DMS79 (cell line): ENCODE data around the gene GSTP1.
"Not testable (repeated sequence)": the region's sequence is repeated elsewhere in the genome, so short reads cannot be mapped to it uniquely, and the experiment has no call there.

Experiments used
- DNase-seq: peaks from one replicate; lab custom pipeline; 2025; lab: John Stamatoyannopoulos, UW

The GSTP1 gene

DNA sequence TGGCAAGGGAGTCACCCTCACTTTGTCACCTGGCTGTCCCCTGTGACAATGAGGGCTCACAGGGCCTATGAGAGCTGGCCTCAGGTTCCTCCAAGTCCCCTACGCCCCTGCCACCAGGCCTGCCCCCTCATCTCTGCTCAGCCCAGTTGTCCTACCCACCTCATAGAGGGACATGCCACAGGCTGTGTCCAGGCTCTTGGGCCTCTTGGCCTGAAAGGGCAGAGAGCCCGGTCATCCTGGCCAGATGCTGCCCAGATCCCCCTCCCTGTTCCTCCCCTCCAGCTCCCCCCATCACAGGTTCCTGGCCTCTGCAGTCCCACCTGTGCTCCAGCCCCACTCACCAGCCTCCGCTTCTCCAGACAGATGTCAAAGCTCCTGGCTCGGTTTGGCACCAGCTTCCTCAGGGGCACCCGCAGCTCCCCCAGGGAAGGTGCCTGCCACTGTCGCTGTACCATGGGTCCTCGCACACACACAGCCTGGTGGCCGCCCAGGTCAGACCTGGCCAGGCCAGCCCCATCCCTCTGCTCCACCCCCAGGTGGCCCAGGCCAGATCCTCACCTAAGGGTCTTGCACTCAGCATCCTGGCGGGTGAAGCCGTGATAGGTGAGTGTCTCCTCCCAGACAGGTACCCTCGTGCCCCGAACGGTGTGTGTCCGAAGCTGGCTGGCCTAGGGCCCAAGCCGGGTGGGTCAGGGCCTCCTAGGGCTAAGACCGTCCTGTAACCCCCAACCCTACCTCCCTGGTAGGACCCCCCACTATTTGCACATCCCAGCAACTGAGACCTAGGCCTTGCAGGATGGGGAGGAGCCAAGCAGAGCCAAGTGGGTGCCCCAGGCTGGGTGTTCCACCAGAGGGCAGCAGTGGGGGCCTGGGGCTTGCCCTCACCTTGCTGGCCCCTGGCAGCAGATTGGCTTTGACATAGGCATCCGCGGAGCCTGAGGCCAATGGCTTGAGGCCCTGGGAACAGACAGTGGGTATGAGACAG, 31.4 kb downstream of the GSTP1 start:
- no peak for DNase-seq

DNA sequence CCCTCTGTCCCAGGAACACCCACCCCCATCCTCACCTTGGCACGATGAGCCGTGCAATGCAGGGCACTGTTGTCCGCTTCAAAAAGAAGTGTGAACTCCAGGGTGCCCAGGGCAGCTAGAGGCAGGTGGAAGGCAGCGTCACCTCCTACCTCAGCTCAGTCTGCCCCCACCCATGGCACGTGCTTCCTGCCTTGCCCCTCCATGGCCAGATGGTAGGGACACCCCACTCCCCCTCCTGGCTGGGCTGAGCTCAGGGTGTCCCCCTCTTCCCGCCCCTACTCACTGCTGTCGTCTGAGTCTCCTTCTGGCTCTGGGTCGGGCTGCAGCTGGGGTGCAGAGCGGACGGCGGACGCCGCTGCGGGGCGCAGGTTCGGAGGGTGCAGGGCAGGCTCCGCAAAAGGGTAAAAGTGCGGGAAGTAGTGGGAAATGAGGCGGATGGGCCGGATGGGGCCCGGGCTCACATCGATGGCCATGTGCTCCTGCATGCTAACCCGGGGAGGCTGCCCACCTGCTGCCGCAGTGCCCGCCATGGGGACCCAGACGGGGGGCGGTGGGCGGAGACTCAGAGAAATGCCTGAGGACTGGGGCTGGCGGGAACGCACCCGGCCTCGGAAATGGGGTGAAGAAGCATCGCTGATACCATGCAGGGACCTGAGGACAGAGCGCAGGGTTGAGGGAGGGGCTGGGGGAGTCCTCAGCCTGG, 32.3 kb downstream of the GSTP1 start:
- DNase-seq = no peak

DNA sequence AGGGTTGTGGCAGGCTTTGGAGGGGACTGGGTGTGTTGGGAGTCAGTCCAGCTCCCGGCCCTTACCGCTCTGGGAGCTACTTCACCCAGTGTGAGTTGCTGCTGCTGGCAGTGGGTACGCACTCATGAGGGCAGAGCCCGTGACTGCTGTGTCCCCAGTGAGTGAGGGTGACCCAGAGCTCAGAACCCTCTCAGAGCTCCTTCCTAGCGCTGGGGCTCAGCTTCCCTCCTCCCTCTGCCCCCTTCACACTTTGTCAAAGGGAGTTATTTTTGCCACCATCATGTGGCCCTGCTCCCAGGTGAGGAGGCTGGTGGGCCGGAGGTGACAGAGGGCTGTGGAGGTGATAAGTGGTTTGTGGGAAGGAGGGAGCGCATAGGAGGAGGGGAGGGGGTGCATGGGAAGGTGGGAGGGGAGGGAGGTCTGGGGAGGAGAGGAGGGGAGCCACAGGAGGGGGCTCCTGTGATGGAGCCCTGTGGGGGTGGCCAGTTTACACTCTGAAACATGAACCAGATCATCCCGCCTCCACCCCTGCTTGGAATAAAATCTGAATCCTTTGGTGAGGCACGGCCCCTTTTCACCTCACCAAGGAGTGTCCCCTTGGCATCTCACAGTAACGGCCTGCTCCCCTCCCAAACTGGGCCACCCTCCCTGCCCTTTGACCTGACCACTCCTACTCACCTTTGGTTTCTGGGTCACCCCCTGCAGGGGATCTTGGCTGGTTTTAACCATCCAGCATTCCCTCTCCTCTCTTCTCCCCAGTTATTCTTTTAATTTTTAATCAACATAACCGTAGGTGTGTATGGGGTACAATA, 33.0 kb downstream of the GSTP1 start:
- peak; percentile 63 for DNase-seq

DNA sequence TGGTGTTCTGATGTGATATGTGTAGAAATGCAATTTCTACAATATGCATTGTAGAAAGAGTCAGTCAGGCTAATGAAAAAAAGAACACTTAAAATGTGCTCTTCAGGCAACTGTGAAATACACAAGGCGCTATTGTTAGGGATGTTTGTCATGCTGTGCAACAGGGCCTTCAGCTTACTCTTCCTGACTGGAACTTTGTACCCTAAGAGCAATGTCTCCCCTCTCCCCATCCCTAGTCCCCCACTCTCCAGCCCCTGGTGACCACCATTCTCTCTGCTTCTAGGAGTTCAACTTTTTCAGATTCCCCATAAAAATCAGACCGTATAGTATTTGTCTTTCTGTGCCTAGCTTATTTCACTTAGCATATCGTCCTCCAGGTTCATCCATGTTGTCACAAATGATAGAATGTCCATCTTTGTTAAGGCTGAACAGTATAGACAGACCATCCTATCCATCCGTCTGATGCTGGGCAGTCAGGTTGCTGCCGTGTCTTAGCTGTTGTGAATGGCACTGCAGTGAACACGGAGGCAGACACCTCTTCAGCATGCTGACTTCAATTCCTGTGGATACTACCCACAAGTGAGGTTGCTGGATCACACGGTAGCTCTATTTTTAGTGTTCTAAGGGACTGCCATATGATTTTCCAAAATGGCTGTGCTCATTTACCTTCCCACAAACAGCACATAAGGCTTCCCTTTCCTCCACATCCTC, 33.8 kb downstream of the GSTP1 start:
- DNase-seq = no peak

DNA sequence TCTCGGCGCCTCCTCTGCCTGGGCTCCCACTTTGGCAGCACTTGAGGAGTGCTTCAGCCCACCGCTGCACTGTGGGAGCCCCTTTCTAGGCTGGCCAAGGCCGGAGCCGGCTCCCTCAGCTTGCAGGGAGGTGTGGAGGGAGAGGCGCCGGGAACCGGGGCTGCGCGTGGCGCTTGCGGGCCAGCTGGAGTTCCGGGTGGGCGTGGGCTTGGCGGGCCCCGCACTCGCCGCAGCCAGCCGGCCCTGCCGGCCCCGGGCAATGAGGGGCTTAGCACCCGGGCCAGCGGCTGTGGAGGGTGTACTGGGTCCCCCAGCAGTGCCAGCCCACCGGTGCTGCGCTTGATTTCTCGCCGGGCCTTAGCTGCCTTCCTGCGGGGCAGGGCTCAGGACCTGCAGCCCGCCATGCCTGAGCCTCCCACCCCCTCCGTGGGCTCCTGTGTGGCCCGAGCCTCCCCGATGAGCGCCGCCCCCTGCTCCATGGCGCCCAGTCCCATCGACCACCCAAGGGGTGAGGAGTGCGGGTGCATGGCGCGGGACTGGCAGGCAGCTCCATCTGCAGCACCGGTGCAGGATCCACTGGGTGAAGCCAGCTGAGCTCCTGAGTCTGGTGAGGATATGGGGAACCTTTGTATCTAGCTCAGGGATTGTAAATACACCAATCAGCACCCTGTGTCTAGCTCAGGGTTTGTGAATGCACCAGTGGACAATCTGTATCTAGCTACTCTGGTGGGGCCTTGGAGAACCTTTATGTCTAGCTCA, 35.5 kb downstream of the GSTP1 start:
- not testable (repeated sequence) for DNase-seq

DNA sequence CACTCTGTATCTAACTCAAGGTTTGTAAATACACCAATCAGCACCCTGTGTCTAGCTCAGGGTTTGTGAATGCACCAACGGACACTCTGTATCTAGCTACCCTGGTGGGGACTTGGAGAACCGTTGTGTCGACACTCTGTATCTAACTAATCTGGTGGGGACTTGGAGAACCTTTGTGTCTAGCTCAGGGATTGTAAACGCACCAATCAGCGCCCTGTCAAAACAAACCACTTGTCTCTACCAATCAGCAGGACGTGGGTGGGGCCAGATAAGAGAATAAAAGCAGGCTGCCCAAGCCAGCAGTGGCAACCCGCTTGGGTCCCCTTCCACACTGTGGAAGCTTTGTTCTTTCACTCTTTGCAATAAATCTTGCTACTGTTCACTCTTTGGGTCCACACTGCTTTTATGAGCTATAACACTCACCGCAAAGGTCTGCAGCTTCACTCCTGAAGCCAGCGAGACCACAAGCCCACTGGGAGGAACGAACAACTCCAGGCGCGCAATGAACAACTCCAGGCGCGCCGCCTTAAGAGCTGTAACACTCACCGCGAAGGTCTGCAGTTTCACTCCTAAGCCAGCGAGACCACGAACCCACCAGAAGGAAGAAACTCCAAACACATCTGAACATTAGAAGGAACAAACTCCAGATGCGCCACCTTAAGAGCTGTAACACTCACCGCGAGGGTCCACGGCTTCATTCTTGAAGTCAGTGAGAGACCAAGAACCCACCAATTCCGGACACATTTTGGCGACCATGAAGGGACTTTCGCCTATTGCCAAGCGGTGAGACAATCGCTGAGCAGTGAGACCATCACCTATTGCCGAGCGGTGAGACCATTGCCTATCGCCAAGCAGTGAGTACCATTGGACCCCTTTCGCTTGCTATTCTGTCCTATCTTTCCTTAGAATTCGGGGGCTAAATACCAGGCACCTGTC, 36.3 kb downstream of the GSTP1 start:
- not testable (repeated sequence) for DNase-seq

DNA sequence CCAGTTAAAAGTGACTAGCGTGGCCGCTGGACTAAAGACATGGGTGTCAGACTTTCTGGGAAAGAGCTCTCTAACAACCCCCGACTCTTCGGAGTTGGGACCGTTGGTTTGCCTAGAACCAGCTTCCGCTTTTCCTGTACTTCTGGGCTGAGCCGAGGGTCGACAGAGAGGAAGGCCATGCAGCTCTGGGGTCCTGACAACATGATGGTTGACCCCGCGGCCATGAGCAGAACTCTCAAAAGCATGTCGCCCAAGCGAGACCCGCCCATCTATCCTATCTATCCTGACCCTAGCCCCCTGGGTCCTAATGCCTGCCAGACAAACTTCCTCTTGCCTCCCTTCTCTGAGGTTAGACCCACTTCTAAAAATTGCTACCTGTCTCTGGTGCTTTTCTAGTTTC, 37.0 kb downstream of the GSTP1 start:
- not testable (repeated sequence) for DNase-seq

DNA sequence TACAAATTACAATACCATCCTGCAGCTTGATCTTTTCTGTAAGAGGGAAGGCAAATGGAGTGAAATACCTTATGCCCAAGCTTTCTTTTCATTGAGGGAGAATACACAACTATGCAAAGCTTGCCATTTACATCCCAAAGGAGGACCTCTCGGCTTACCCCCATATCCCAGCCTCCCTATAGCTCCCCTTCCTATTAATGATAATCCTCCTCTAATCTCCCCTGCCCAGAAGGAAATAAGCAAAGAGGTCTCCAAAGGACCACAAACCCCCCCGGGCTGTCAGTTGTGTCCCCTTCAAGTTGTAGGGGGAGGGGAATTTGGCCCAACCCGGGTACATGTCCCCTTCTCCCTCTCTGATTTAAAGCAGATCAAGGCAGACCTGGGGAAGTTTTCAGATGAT, 38.3 kb downstream of the GSTP1 start:
- DNase-seq = not testable (repeated sequence)

DNA sequence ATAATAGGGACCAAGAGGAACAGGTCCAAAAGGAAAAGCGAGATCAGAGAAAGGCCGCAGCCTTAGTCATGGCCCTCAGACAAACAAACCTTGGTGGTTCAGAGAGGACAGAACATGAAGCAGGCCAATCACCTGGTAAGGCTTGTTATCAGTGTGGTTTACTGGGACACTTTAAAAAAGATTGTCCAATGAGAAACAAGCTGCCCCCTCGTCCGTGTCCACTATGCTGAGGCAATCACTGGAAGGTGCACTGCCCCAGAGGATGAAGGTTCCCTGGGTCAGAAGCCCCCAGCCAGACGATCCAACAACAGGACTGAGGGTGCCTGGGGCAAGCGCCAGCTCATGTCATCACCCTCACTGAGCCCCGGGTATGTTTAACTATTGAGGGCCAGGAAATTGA, 39.3 kb downstream of the GSTP1 start:
- DNase-seq = not testable (repeated sequence)

DNA sequence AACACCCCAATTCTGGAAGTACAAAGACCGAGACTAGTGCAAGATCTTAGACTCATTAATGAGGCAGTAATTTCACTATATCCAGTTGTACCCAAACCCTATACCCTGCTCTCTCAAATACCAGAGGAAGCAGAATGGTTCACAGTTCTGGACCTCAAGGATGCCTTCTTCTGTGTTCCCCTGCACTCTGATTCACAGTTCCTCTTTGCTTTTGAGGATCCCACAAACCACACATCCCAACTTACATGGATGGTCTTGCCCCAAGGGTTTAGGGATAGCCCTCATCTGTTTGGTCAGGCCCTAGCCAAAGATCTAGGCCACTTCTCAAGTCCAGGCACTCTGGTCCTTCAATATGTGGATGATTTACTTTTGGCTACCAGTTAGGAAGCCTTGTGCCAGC, 40.2 kb downstream of the GSTP1 start:
- DNase-seq = not testable (repeated sequence)

DNA sequence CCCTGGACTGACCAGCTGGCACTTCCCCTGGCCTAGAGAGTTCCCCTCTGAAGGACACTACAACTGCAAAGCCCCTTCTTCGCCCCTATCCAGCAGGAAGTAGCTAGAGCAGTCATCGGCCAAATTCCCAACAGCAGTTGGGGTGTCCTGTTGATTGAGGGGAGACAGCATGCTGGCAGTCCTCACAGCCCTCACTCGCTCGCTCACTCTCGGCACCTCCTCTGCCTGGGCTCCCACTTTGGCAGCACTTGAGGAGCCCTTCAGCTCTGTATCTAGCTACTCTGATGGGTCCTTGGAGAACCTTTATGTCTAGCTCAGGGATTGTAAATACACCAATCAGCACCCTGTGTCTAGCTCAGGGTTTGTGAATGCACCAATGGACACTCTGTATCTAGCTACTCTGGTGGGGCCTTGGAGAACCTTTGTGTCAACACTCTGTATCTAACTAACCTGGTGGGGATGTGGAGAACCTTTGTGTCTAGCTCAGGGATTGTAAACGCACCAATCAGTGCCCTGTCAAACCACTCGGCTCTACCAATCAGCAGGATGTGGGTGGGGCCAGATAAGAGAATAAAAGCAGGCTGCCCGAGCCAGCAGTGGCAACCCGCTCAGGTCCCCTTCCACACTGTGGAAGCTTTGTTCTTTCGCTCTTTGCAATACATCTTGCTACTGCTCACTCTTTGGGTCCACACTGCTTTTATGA, 42.7 kb downstream of the GSTP1 start:
- DNase-seq = not testable (repeated sequence)

DNA sequence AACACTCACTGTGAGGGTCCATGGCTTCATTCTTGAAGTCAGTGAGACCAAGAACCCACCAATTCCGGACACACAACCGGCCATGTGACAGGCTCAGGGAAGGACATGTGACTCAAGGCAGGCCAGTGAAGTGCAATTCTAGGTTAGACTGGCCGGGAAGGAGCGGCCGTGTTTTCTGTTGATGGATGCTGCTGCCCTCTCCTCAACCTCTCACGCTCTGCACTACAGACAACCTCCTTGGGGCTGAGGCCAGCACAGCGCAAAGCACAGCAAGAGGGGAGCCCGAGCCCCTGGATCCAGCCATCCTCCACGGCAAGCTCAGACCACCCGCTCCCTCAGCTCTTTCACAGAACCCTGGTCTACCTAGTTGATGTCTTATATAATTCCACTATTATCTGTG, 43.4 kb downstream of the GSTP1 start:
- no peak for DNase-seq

DNA sequence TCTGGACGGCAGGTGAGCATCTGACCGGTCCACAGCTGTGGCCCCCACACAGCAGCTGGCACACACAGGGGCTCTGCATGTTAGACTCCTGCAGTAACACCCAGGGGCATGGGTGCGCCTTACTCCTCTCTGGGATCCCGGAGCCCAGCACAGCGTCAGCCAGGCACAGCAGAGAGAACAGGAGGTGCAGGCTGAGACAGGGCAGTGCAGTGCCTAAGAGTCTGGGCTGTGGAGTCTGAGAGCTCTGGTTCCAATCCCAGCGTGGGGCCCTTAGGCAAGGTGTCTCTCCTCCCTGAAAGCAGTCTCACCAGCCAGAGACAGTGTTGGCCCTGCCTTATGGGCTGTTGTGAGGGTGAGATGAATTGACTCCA, 43.8 kb downstream of the GSTP1 start:
- no peak for DNase-seq

DNA sequence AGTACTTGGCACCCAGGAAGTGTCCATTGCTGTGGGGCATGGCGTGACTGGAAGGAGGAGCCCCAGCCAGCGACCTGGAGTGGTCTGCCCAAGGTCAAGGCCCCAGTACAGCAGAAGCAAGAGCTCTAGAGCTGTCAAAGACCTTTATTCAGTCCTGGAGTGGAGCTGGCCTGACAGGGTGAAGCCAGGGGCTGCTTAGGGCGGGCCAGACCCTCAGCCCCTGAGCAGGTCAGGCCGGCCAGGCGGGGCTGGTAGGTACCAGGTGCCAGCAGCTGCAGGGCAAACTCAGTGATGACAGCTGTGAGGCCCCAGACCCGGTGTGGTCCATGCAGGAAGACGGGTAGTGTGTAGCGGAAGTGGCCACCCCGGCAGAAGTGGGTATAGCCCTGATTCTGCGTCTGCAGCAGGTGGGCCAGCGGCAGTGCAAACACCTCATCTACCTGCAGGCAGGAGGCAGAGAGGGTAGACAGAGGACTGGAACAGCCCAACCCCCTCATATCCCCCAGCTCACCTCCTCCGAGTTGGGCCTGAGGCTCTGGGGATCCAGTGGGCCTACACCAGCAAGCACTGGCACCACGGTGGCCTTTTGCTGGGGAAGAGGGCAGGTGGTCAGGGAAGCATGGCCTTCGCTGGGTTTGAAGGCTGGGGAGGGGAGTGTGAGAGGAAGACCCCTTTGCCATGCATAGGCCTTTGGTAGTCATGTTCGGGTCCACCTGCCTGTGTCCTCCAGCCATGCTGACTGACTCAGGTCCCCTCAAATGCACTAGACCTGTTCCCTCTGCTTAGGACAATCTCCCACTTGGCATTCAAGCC, 44.4 kb downstream of the GSTP1 start:
- DNase-seq = no peak

DNA sequence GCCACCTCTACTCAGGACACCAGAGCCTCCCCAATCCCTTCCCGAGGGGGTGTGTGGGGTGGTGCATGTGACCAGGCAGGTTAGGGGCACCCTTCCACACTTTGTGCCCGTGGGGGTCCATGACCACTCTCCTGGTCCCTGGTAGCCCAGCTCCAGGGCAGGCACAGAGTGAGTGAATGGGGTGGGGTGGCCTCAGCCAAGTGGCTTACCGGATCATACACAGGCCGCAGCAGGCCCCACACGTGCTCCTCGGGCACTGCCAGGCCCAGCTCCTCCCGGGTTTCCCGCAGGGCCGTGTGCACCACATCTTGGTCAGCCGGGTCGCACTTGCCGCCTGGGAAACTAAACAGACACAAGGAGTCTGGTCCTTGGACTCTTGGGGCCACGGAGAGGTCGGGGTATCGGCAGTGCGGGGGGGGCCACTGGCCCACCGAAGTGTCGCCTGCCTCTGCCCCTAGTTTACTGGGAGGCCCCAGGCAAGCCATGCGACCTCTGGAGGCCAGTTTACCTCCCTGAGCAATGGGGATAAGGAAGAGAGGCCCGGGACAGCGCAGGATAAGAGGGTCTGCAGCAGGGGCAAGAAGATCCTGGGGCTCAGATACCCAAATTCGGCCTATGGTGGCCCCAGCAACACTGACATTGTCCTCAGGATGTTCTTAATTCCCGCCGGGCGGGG, 45.2 kb downstream of the GSTP1 start:
- DNase-seq = no peak

DNA sequence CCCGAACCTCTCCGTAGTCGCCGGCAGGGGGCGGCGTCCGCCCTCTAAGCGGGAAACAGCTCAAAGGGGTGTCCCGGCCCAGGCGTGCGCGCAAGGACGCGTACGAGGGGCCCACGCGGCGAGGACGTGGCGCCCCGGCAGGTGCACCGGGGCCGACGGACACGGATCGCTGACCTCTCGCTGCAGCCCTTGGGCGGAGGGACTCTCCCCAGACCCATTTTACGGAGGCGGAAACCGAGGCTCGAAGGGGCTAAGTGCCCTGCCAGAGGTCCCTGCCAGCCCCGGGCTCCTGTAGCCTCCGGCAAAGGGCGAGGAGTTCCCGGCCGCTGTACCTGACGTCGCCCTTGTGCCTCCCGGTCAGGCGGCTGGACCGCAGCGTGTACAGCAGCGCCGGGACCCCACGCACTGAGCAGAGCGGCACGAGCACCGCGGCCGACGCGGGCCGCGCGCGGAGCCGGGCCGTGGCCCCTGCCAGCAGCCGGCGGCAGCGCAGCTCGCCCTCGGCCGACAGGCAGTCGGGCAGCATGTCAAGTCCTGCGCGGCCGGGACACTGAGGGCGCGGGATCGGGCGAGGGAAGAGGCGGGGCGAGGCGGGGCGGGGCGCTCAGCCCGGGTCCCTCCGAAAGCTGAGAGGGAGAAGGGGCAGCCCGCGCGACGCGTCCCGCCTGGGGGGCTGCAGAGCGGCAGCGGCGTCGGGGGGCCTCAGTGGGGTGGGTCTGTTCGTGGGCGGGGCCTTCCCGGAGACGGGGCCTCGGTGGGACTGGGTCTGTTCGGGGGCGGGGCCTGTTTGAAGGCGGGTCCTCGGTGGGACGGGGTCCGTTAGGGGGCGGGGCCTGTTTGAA, 46.0 kb downstream of the GSTP1 start, which contains the start of gene NUDT8:
NUDT8 (minus strand) TSS at position 552 of the 842 bp plus-strand sequence; CDS start at position 526, 26 bp downstream.
- DNase-seq = no peak
